Activated effector memory CD4-positive, alpha-beta T cell treated with anti-CD3 and anti-CD28 coated beads, Interleukin-2, amount 50 U/mL, for 16 hours (primary cell): ENCODE results near the gene STK25.
"Not testable (repeated sequence)": the region's sequence is repeated elsewhere in the genome, so short reads cannot be mapped to it uniquely, and the experiment has no call there.

Experiments
- DNase-seq: peaks from one replicate; pipeline ENCODE4 v3.0.0-alpha.2; 2020

STK25 gene

GRCh38 chr2:241507430-241508239 is 749 bp downstream of the STK25 start:
- DNase-seq, result peak; percentile 78

- no peak for DNase-seq
Observed at GRCh38 chr2:241506793-241507429, 1.5 kb downstream of the STK25 start.

- DNase-seq, result not testable (repeated sequence)
Observed at GRCh38 chr2:241506317-241506716, 2.1 kb downstream of the STK25 start.

- no peak for DNase-seq
Observed at GRCh38 chr2:241505781-241506201, 2.6 kb downstream of the STK25 start.

- DNase-seq, result no peak
Observed at GRCh38 chr2:241505086-241505780, 3.2 kb downstream of the STK25 start.

GRCh38 chr2:241503776-241504392 is 4.5 kb downstream of the STK25 start:
- no peak for DNase-seq

- no peak for DNase-seq
Observed at GRCh38 chr2:241502281-241502680, 6.1 kb downstream of the STK25 start.

- DNase-seq, result no peak
Observed at GRCh38 chr2:241501551-241501950, 6.8 kb downstream of the STK25 start.

- no peak for DNase-seq
Observed at GRCh38 chr2:241501099-241501541, 7.3 kb downstream of the STK25 start.

GRCh38 chr2:241500431-241500975 is 7.9 kb downstream of the STK25 start:
- DNase-seq, result no peak

GRCh38 chr2:241500016-241500415 is 8.4 kb downstream of the STK25 start:
- no peak for DNase-seq

- no peak for DNase-seq
Observed at GRCh38 chr2:241499146-241499965, 9.0 kb downstream of the STK25 start.

- no peak for DNase-seq
Observed at GRCh38 chr2:241498115-241499070, 10.0 kb downstream of the STK25 start.

- DNase-seq, result no peak
Observed at GRCh38 chr2:241496904-241497877, 11.2 kb downstream of the STK25 start.

GRCh38 chr2:241496003-241496707 is 12.2 kb downstream of the STK25 start:
- DNase-seq, result no peak

GRCh38 chr2:241495172-241496002 is 13.0 kb downstream of the STK25 start:
- DNase-seq, result no peak

- no peak for DNase-seq
Observed at GRCh38 chr2:241494311-241494908, 14.0 kb downstream of the STK25 start.
